ENCODE data around the gene SLC5A8. TPM values are rescaled to one million over a fixed set of nuclear protein-coding genes. Genes with fewer than 3 reads are reported as not detected.

Gene SLC5A8
- not detected in 2 replicates for total RNA-seq

GRCh38 chr12:101209319-101210302 is at the start of gene SLC5A8:
Gene SLC5A8 (minus strand): TSS chr12:101210238. CDS start chr12:101209848, 390 bp downstream.
- intact Hi-C loops (cut with micrococcal nuclease), result no loop called here

GRCh38 chr12:101257357-101257756 is 47.3 kb upstream of the SLC5A8 start:
- intact Hi-C loops (cut with micrococcal nuclease), result no loop called here

GRCh38 chr12:101256266-101256665 is 46.2 kb upstream of the SLC5A8 start:
- intact Hi-C loops (cut with micrococcal nuclease), result no loop called here

- intact Hi-C loops (cut with micrococcal nuclease), result no loop called here
Measured at GRCh38 chr12:101243616-101244015, 33.6 kb upstream of the SLC5A8 start.

- intact Hi-C loops (cut with micrococcal nuclease), result no loop called here
Measured at GRCh38 chr12:101243074-101243473, 33.0 kb upstream of the SLC5A8 start.

- intact Hi-C loops (cut with micrococcal nuclease), result no loop called here
Measured at GRCh38 chr12:101238800-101239329, 28.8 kb upstream of the SLC5A8 start.

- intact Hi-C loops (cut with micrococcal nuclease), result no loop called here
Measured at GRCh38 chr12:101238306-101238705, 28.3 kb upstream of the SLC5A8 start.

GRCh38 chr12:101235686-101236085 is 25.6 kb upstream of the SLC5A8 start:
- intact Hi-C loops (cut with micrococcal nuclease), result no loop called here

- intact Hi-C loops (cut with micrococcal nuclease), result no loop called here
Measured at GRCh38 chr12:101231636-101232035, 21.6 kb upstream of the SLC5A8 start.

GRCh38 chr12:101230547-101230946 is 20.5 kb upstream of the SLC5A8 start:
- intact Hi-C loops (cut with micrococcal nuclease), result no loop called here

- intact Hi-C loops (cut with micrococcal nuclease), result no loop called here
Measured at GRCh38 chr12:101229841-101230241, 19.8 kb upstream of the SLC5A8 start.

- intact Hi-C loops (cut with micrococcal nuclease), result no loop called here
Measured at GRCh38 chr12:101221301-101221700, 11.3 kb upstream of the SLC5A8 start.

- intact Hi-C loops (cut with micrococcal nuclease), result no loop called here
Measured at GRCh38 chr12:101216810-101217209, 6.8 kb upstream of the SLC5A8 start.

GRCh38 chr12:101207086-101207780 is 2.8 kb downstream of the SLC5A8 start:
- intact Hi-C loops (cut with micrococcal nuclease), result no loop called here

- intact Hi-C loops (cut with micrococcal nuclease), result no loop called here
Measured at GRCh38 chr12:101204602-101205304, 5.3 kb downstream of the SLC5A8 start.

- intact Hi-C loops (cut with micrococcal nuclease), result no loop called here
Measured at GRCh38 chr12:101200824-101201223, 9.2 kb downstream of the SLC5A8 start.

GRCh38 chr12:101200145-101200544 is 9.9 kb downstream of the SLC5A8 start:
- intact Hi-C loops (cut with micrococcal nuclease), result no loop called here

GRCh38 chr12:101186291-101186690 is 23.7 kb downstream of the SLC5A8 start:
- intact Hi-C loops (cut with micrococcal nuclease), result no loop called here

- intact Hi-C loops (cut with micrococcal nuclease), result no loop called here
Measured at GRCh38 chr12:101181776-101182175, 28.3 kb downstream of the SLC5A8 start.

- intact Hi-C loops (cut with micrococcal nuclease), result no loop called here
Measured at GRCh38 chr12:101174541-101174940, 35.5 kb downstream of the SLC5A8 start.

GRCh38 chr12:101173197-101173749 is 36.8 kb downstream of the SLC5A8 start:
- intact Hi-C loops (cut with micrococcal nuclease), result no loop called here
